ENCODE data around the gene PPM1H.
"Not testable (repeated sequence)": the region's sequence is repeated elsewhere in the genome, so short reads cannot be mapped to it uniquely, and the experiment has no call there.

PPM1H gene

DNA sequence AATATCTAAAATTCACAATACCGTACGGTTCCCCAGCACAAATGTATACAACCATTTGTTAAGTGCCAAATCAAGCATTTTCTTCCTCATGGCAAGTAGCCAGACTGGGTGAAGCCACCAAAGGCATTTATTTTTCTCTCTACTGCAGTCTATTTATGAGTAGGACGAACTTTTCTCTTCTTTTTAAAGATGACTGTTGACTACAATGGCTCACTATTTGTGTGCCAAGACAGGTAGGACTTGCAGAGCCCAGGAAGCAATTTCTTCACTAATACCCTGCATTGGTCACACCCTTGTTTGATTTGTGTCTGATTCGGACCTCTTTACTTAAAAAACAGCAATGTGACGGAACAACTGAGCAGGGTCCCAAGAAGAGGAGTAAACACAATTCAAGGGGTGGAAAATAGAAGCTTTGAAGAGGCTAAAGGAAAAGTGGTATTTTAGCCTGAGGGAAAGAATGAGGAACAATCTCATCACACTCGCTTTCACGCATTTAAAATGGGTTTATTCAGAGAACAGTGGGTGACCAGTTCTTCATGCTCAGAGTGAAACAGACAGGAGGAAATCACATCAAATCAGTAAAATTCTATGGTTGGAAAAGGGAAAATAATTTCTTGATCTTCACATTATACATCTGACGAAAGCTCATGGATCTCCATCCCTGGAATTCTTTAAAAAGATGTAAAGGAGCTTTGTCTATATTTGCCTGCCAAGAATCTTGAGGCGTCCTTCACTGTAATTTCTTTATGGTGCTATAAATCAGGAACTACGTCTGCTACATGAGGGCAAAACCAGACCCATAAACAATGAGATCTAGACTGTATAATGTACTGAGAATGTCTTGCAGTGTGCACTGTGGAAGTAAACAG is 183.8 kb downstream of the PPM1H start:
- DNase-seq = no peak
- TF ChIP-seq POLR2A (IDR thresholded peaks at IDR 0.05; ENCODE audit: low read length) (no peak), GATA1 (IDR thresholded peaks at IDR 0.05; ENCODE audit: low read depth, low read length) (no peak)

- DNase-seq = no peak
- TF ChIP-seq GATA1 (IDR thresholded peaks at IDR 0.05; ENCODE audit: low read depth, low read length) = no peak
- no peak for TF ChIP-seq POLR2A (IDR thresholded peaks at IDR 0.05; ENCODE audit: low read length)
Measured at GRCh38 chr12:62749586-62749985, 185.4 kb downstream of the PPM1H start.

DNA sequence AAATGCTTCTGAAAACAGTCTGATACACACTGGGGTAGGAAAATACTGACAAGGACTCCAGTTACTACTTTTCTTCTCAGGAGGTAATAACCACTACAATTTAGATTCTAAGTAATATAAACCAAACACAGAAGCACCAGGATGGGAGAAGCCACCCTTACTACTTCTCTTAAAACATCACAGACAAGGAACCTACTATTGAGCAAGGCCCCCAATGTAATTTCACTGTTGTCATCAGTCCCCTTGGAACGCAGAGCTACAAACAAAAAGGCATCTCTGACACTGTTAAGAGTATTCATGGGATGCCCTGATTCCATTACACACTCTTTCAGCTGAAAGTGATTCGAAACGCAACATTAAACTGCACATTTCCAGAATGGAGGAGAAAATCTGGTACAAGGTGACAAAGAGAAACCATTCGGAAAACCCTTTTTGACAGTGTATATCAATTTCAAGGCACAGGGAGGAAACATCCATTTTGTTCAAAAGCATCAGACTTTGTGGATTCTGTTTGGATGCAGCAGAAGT is 185.9 kb downstream of the PPM1H start:
- DNase-seq = no peak
- TF ChIP-seq GATA1 (IDR thresholded peaks at IDR 0.05; ENCODE audit: low read depth, low read length) = no peak
- no peak for TF ChIP-seq POLR2A (IDR thresholded peaks at IDR 0.05; ENCODE audit: low read length)

- no peak for DNase-seq
- no peak for TF ChIP-seq POLR2A (IDR thresholded peaks at IDR 0.05; ENCODE audit: low read length)
- TF ChIP-seq GATA1 (IDR thresholded peaks at IDR 0.05; ENCODE audit: low read depth, low read length) = no peak
Measured at GRCh38 chr12:62744551-62744950, 190.4 kb downstream of the PPM1H start.

- TF ChIP-seq GATA1 (IDR thresholded peaks at IDR 0.05; ENCODE audit: low read depth, low read length) = no peak
- TF ChIP-seq POLR2A (IDR thresholded peaks at IDR 0.05; ENCODE audit: low read length) = no peak
- no peak for DNase-seq
Measured at GRCh38 chr12:62739266-62740015, 195.5 kb downstream of the PPM1H start.

- no peak for TF ChIP-seq GATA1 (IDR thresholded peaks at IDR 0.05; ENCODE audit: low read depth, low read length)
- TF ChIP-seq POLR2A (IDR thresholded peaks at IDR 0.05; ENCODE audit: low read length) = no peak
- no peak for DNase-seq
Measured at GRCh38 chr12:62738616-62739015, 196.3 kb downstream of the PPM1H start.

- TF ChIP-seq POLR2A (IDR thresholded peaks at IDR 0.05; ENCODE audit: low read length) (no peak), GATA1 (IDR thresholded peaks at IDR 0.05; ENCODE audit: low read depth, low read length) (no peak)
- DNase-seq = no peak
Measured at GRCh38 chr12:62738105-62738504, 196.8 kb downstream of the PPM1H start.

GRCh38 chr12:62737615-62738014 is 197.3 kb downstream of the PPM1H start:
- DNase-seq = no peak
- no peak for TF ChIP-seq POLR2A (IDR thresholded peaks at IDR 0.05; ENCODE audit: low read length)

GRCh38 chr12:62737188-62737587 is 197.8 kb downstream of the PPM1H start:
- TF ChIP-seq GATA1 (IDR thresholded peaks at IDR 0.05; ENCODE audit: low read depth, low read length) = no peak
- no peak for TF ChIP-seq POLR2A (IDR thresholded peaks at IDR 0.05; ENCODE audit: low read length)
- DNase-seq = no peak

GRCh38 chr12:62736596-62736995 is 198.4 kb downstream of the PPM1H start:
- no peak for TF ChIP-seq POLR2A (IDR thresholded peaks at IDR 0.05; ENCODE audit: low read length)
- TF ChIP-seq GATA1 (IDR thresholded peaks at IDR 0.05; ENCODE audit: low read depth, low read length) = no peak
- no peak for DNase-seq

DNA sequence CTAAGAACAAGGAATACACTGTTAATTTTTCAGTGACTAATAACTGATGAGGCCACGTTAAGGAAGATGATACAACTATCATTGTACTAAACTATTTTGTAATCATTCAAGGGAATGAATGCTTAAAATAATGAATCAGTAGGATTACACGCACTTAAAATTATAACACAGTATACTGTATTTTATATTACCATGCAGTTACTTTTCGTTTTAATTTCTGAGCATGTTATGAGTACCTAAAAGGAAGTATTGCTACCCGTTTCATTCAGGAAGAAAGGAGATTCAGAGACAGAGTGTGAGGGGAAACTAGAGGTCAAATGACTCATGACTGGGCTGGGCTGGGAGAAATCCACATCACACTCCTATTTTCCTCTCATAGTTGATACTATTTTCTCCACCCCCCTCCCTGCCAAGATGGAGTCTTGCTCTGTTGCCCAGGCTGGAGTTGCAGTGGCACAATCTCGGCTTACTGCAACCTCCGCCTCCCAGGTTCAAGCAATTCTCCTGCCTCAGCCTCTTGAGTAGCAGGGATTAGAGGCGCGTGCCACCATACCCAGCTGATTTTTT is 202.0 kb downstream of the PPM1H start:
- no peak for DNase-seq
- TF ChIP-seq GATA1 (IDR thresholded peaks at IDR 0.05; ENCODE audit: low read depth, low read length) (no peak), POLR2A (IDR thresholded peaks at IDR 0.05; ENCODE audit: low read length) (no peak)

DNA sequence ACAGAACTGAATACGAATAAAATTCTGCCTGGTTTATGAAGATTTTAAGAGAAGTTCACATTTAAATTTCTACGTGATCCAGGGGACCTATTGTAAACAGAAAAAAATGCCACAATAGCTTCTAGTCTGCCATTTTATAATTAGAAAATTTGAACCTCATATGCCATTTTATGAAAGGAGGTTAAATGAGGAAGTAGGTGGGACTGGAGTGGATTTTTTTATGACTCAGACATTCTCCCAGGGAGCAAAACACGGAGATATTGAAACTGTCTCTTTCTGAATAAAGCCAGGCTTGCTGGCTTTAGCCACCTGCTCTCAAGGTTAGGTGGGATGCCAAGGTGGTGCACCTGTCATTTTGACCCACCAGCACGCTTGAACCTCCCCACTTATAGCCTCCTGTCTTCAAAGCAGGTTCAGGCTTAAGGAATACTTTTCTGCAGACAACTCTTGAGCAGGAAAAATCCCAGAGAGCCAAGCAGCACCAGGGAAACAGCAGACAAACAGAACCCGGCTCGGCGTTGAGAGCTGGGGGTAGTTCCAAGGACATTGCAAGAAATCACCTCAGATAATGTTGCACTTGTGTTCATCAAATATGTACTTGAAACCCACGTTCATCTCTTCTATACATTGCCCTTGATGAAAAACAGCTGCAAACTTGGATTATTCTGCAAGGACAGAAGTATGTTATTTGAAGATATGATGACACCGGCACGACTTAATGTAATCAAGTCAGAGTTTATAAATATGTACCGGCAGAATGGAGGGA is 203.7 kb downstream of the PPM1H start:
- TF ChIP-seq GATA1 (IDR thresholded peaks at IDR 0.05; ENCODE audit: low read depth, low read length) = no peak
- TF ChIP-seq POLR2A (IDR thresholded peaks at IDR 0.05; ENCODE audit: low read length) = no peak
- DNase-seq = no peak

GRCh38 chr12:62730649-62731048 is 204.3 kb downstream of the PPM1H start:
- TF ChIP-seq GATA1 (IDR thresholded peaks at IDR 0.05; ENCODE audit: low read depth, low read length) = no peak
- TF ChIP-seq POLR2A (IDR thresholded peaks at IDR 0.05; ENCODE audit: low read length) = no peak
- no peak for DNase-seq

DNA sequence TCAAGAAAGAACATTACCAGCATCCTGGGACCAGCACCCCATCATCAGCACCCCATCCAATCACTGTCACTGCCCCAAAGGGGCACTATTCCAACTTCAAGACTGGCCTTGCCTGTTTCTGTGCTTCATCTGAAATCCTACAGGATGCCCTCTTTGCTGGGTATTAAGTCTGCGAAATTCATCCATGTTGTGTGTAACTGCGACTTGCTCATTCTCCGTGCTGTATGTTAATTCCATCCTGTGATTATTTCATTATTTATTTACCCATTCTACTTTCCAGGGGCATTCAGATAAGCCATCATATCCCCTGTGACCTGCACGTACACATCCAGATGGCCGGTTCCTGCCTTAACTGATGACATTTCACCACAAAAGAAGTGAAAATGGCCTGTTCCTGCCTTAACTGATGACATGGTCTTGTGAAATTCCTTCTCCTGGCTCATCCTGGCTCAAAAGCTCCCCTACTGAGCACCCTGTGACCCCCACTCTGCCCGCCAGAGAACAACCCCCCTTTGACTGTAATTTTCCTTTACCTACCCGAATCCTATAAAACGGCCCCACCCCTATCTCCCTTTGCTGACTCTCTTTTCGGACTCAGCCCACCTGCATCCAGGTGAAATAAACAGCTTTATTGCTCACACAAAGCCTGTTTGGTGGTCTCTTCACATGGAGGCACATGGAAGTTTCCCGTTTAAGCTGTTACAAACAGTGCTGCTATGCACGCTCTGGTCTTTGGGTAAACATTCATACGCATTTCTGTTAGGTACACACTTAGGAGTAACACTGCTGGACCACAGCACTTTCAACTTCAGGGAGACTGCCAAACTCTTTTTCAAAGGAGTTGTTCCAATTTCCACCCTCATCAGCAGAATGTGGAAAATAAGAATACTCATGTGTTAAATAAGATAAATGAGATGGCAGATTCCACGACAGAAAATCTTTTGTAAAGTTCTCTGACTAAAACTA is 205.1 kb downstream of the PPM1H start:
- not testable (repeated sequence) for DNase-seq
